HEK293 (cell line): Measurements from ENCODE around the gene CAMKK1.

Experiments
- BCL11A ChIP-seq: fragments of 450-650 bp; formaldehyde crosslinking; IDR thresholded peaks from 2 replicates; pipeline ENCODE4 v1.5.1; 2016; ENCODE audit warnings: low read depth, missing biosample characterization, missing genetic modification characterization
- BCL6B ChIP-seq: fragments of 450-650 bp; formaldehyde crosslinking; IDR thresholded peaks from 2 replicates; pipeline ENCODE4 v1.5.1; 2017; ENCODE audit warnings: missing biosample characterization, missing genetic modification characterization
- CTCF ChIP-seq: fragments of 450-650 bp; formaldehyde crosslinking; IDR thresholded peaks from 2 replicates; pipeline ENCODE4 v1.5.1; 2016; ENCODE audit warnings: missing biosample characterization, missing genetic modification characterization
- GFI1B ChIP-seq: fragments of 450-650 bp; formaldehyde crosslinking; IDR thresholded peaks from 2 replicates; pipeline ENCODE4 v1.5.1; 2016; ENCODE audit warnings: missing biosample characterization, missing genetic modification characterization
- IKZF3 ChIP-seq: fragments of 450-650 bp; IDR thresholded peaks from 2 replicates; pipeline ENCODE4 v1.5.0; 2018; ENCODE audit warnings: missing biosample characterization, mild to moderate bottlenecking, missing genetic modification characterization, moderate library complexity
- KLF10 ChIP-seq: fragments of 450-650 bp; IDR thresholded peaks from 2 replicates; pipeline ENCODE4 v1.5.1; 2018; ENCODE audit warnings: missing biosample characterization, mild to moderate bottlenecking, missing genetic modification characterization
- PRDM1 ChIP-seq: fragments of 450-650 bp; formaldehyde crosslinking; IDR thresholded peaks from 2 replicates; pipeline ENCODE4; 2016; ENCODE audit warnings: missing biosample characterization, missing genetic modification characterization
- PRDM10 ChIP-seq: fragments of 450-650 bp; formaldehyde crosslinking; IDR thresholded peaks from 2 replicates; pipeline ENCODE4 v1.5.1; 2016; ENCODE audit warnings: missing biosample characterization, missing genetic modification characterization
- SETDB1 ChIP-seq: IDR thresholded peaks from one replicate; pipeline ENCODE4 v1.6.1; 2017; ENCODE audit warnings: mild to moderate bottlenecking, low read length, moderate library complexity, mixed read lengths; ENCODE audit not compliant: insufficient read length
- ZBTB8A ChIP-seq: fragments of 450-650 bp; formaldehyde crosslinking; IDR thresholded peaks from 2 replicates; pipeline ENCODE4 v1.5.1; 2016; ENCODE audit warnings: missing biosample characterization, missing genetic modification characterization
- ZNF140 ChIP-seq: fragments of 450-650 bp; formaldehyde crosslinking; IDR thresholded peaks from 2 replicates; pipeline ENCODE4 v1.5.1; 2016; ENCODE audit warnings: missing biosample characterization, missing genetic modification characterization
- ZNF19 ChIP-seq: fragments of 450-650 bp; formaldehyde crosslinking; IDR thresholded peaks from 2 replicates; pipeline ENCODE4; 2016; ENCODE audit warnings: missing biosample characterization, missing genetic modification characterization, low read depth
- ZNF274 ChIP-seq, 2 experiments: fragments of 200-500 bp in 1 of 2; fragments of 450-650 bp in 1 of 2; sonication (Bioruptor generic) in 1 of 2; formaldehyde crosslinking in 1 of 2; IDR thresholded peaks; 2 replicates each; pipeline versions ENCODE4 v1.5.1 to v1.6.1; 2014 to 2016; ENCODE audit warnings: borderline replicate concordance in 1 of 2, inconsistent platforms in 1 of 2, low read length in 1 of 2, missing biosample characterization in 1 of 2, missing genetic modification characterization in 1 of 2
- ZNF362 ChIP-seq: fragments of 450-650 bp; formaldehyde crosslinking; IDR thresholded peaks from 2 replicates; pipeline ENCODE4 v1.5.1; 2016; ENCODE audit warnings: missing biosample characterization, missing genetic modification characterization
- ZNF391 ChIP-seq: fragments of 450-650 bp; formaldehyde crosslinking; IDR thresholded peaks from 2 replicates; pipeline ENCODE4 v1.5.1; 2016; ENCODE audit warnings: low read depth, missing biosample characterization, missing genetic modification characterization, borderline replicate concordance
- ZNF48 ChIP-seq: fragments of 450-650 bp; formaldehyde crosslinking; IDR thresholded peaks from 2 replicates; pipeline ENCODE4 v1.5.1; 2016; ENCODE audit warnings: missing biosample characterization, missing genetic modification characterization
- ZNF514 ChIP-seq: fragments of 450-650 bp; formaldehyde crosslinking; IDR thresholded peaks from 2 replicates; pipeline ENCODE4 v1.5.1; 2016; ENCODE audit warnings: missing biosample characterization, missing genetic modification characterization
- ZNF548 ChIP-seq: fragments of 450-650 bp; formaldehyde crosslinking; IDR thresholded peaks from 2 replicates; pipeline ENCODE4 v1.5.1; 2016; ENCODE audit warnings: missing biosample characterization, missing genetic modification characterization
- ZNF560 ChIP-seq: fragments of 450-650 bp; formaldehyde crosslinking; IDR thresholded peaks from 2 replicates; pipeline ENCODE4 v1.5.1; 2017; ENCODE audit warnings: missing biosample characterization, missing genetic modification characterization, borderline replicate concordance
- ZNF623 ChIP-seq: fragments of 450-650 bp; formaldehyde crosslinking; IDR thresholded peaks from 2 replicates; pipeline ENCODE4 v1.5.1; 2016; ENCODE audit warnings: missing biosample characterization, missing genetic modification characterization
- ZNF629 ChIP-seq: fragments of 450-650 bp; formaldehyde crosslinking; IDR thresholded peaks from 2 replicates; pipeline ENCODE4 v1.5.1; 2017; ENCODE audit warnings: missing biosample characterization, missing genetic modification characterization
- ZNF658 ChIP-seq: fragments of 450-650 bp; formaldehyde crosslinking; IDR thresholded peaks from 2 replicates; pipeline ENCODE4; 2016; ENCODE audit warnings: missing biosample characterization, missing genetic modification characterization
- ZNF792 ChIP-seq: fragments of 450-650 bp; formaldehyde crosslinking; IDR thresholded peaks from 2 replicates; pipeline ENCODE4 v1.5.1; 2016; ENCODE audit warnings: missing biosample characterization, missing genetic modification characterization
- ZNF830 ChIP-seq: fragments of 450-650 bp; IDR thresholded peaks from 2 replicates; pipeline ENCODE4 v1.5.0; 2018; ENCODE audit warnings: missing biosample characterization, missing genetic modification characterization, low read depth, mild to moderate bottlenecking, moderate library complexity
- TF ChIP-seq, protein P1 (sequence below): fragments of 450-650 bp; formaldehyde crosslinking; IDR thresholded peaks from 2 replicates; pipeline ENCODE4 v1.5.1; 2017; ENCODE audit warnings: missing biosample characterization, missing genetic modification characterization
- TF ChIP-seq, protein P2 (sequence below): fragments of 450-650 bp; formaldehyde crosslinking; IDR thresholded peaks from 2 replicates; pipeline ENCODE4 v1.5.1; 2016; ENCODE audit warnings: missing biosample characterization, missing genetic modification characterization

CAMKK1 gene

GRCh38 chr17:3893003-3893719, at the start of gene CAMKK1 (continued):
- TF ChIP-seq, protein P1, sequence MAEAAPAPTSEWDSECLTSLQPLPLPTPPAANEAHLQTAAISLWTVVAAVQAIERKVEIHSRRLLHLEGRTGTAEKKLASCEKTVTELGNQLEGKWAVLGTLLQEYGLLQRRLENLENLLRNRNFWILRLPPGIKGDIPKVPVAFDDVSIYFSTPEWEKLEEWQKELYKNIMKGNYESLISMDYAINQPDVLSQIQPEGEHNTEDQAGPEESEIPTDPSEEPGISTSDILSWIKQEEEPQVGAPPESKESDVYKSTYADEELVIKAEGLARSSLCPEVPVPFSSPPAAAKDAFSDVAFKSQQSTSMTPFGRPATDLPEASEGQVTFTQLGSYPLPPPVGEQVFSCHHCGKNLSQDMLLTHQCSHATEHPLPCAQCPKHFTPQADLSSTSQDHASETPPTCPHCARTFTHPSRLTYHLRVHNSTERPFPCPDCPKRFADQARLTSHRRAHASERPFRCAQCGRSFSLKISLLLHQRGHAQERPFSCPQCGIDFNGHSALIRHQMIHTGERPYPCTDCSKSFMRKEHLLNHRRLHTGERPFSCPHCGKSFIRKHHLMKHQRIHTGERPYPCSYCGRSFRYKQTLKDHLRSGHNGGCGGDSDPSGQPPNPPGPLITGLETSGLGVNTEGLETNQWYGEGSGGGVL: peak; percentile 57
- TF ChIP-seq PRDM1 (tag by site-specific recombination): no peak
- no peak for TF ChIP-seq ZNF514 (tag by site-specific recombination)
- TF ChIP-seq KLF10 (tag by site-specific recombination): peak; percentile 83
- TF ChIP-seq BCL11A: 0 out of 2 replicates have a peak, but pooled peaks have one; percentile 15
- TF ChIP-seq ZNF140 (tag by site-specific recombination): no peak
- no peak for TF ChIP-seq SETDB1
- TF ChIP-seq ZNF792 (tag by site-specific recombination): no peak
- TF ChIP-seq CTCF (tag by site-specific recombination): peak; percentile 30; the same call in 1 of the 2 replicates
- 0 out of 2 replicates have a peak, but pooled peaks have one; percentile 25 for TF ChIP-seq IKZF3 (tag by site-specific recombination)
- no peak for TF ChIP-seq ZNF19 (tag by site-specific recombination)
- TF ChIP-seq ZNF629 (tag by site-specific recombination): no peak; the same call in 1 of the 2 replicates
- TF ChIP-seq, protein P2, sequence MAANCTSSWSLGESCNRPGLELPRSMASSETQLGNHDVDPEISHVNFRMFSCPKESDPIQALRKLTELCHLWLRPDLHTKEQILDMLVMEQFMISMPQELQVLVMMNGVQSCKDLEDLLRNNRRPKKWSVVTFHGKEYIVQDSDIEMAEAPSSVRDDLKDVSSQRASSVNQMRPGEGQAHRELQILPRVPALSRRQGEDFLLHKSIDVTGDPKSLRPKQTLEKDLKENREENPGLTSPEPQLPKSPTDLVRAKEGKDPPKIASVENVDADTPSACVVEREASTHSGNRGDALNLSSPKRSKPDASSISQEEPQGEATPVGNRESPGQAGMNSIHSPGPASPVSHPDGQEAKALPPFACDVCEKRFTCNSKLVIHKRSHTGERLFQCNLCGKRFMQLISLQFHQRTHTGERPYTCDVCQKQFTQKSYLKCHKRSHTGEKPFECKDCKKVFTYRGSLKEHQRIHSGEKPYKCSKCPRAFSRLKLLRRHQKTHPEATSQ (tag by site-specific recombination): no peak
- 0 out of 2 replicates have a peak, but pooled peaks have one; percentile 41 for TF ChIP-seq ZNF391 (tag by site-specific recombination)
- no peak for TF ChIP-seq ZNF830
- TF ChIP-seq ZNF658 (tag by site-specific recombination): no peak
- TF ChIP-seq BCL6B (tag by site-specific recombination): no peak
- no peak for TF ChIP-seq GFI1B (tag by site-specific recombination)
- TF ChIP-seq PRDM10: 0 out of 2 replicates have a peak, but pooled peaks have one; percentile 25
- TF ChIP-seq ZNF560 (tag by site-specific recombination): no peak
- no peak for TF ChIP-seq ZNF274 (IDR thresholded peaks at IDR 0.05; ENCODE audit: low read length)
- no peak for TF ChIP-seq ZNF274 (tag by site-specific recombination; IDR thresholded peaks at IDR 0.05; ENCODE audit: borderline replicate concordance)
- no peak for TF ChIP-seq ZNF48 (tag by site-specific recombination)
- TF ChIP-seq ZNF548: no peak
- TF ChIP-seq ZNF623 (tag by site-specific recombination): no peak; the same call in 1 of the 2 replicates
- no peak for TF ChIP-seq ZNF362
- TF ChIP-seq ZBTB8A (tag by site-specific recombination): peak; percentile 93
